Mesodermal cell (in vitro differentiated cells): ENCODE measurements around the gene TLE3.
A peak's percentile ranks its signal among the peaks of the same experiment; 100 is the strongest.

Experiments used
- H3K27ac ChIP-seq: 2 replicates; pipeline ENCODE4 v1.7.0; 2013; ENCODE audit warnings: mild to moderate bottlenecking, low read depth, low read length, moderate library complexity; ENCODE audit not compliant: severe bottlenecking
- H3K36me3 ChIP-seq: 2 replicates; pipeline ENCODE4 v1.7.1; 2013; ENCODE audit warnings: mild to moderate bottlenecking, low read length, moderate library complexity; ENCODE audit not compliant: control insufficient read depth, insufficient read depth
- H3K4me1 ChIP-seq: one replicate; pipeline ENCODE4 v1.7.1; 2013; ENCODE audit warnings: mild to moderate bottlenecking, low read length; ENCODE audit not compliant: insufficient read depth, control insufficient read depth, poor library complexity, severe bottlenecking
- H3K4me3 ChIP-seq: 2 replicates; pipeline ENCODE4 v1.7.0; 2013; ENCODE audit warnings: low read length, control low read depth, mild to moderate bottlenecking; ENCODE audit not compliant: insufficient read depth, poor library complexity, severe bottlenecking; ENCODE audit errors: extremely low read depth
- H3K9me3 ChIP-seq: 2 replicates; pipeline ENCODE4 v1.7.1; 2013; ENCODE audit warnings: mild to moderate bottlenecking, low read length, moderate library complexity; ENCODE audit not compliant: control insufficient read depth
- WGBS, 2 experiments: methylation state at CpG; one replicate each; pipeline ENCODE4 v1.1.5; 2013; ENCODE audit warnings: missing lambda C conversion rate in 2 of 2; ENCODE audit not compliant: insufficient coverage in 2 of 2; 5-methylcytosine and 5-hydroxymethylcytosine counted together

Gene TLE3

GRCh38 chr15:70109978-70110377 lies 12.3 kb upstream of the TLE3 start:
- WGBS, 2 experiments = no CpG with 5 or more reads among the region's 2 CpGs
- H3K27ac ChIP-seq = no peak overlapping the region
- H3K4me3 ChIP-seq = no peak overlapping the region
- H3K9me3 ChIP-seq = no peaks in the 10 kb centered on the region
- no peaks in the 10 kb centered on the region for H3K36me3 ChIP-seq
- H3K4me1 ChIP-seq = peaks cover 21% of the 10 kb centered on the region

GRCh38 chr15:70109531-70109930 lies 11.8 kb upstream of the TLE3 start:
- no peak overlapping the region for H3K4me3 ChIP-seq
- H3K36me3 ChIP-seq = no peaks in the 10 kb centered on the region
- peaks cover 19% of the 10 kb centered on the region for H3K4me1 ChIP-seq
- WGBS, 2 experiments = 86 to 100% methylated on average over 1 to 2 of the region's 3 CpGs
- H3K9me3 ChIP-seq = no peaks in the 10 kb centered on the region
- H3K27ac ChIP-seq = no peak overlapping the region

GRCh38 chr15:70103880-70104626 lies 6.3 kb upstream of the TLE3 start:
- H3K4me3 ChIP-seq = no peak overlapping the region
- 83 to 90% methylated on average over 5 to 6 of the region's 7 CpGs for WGBS, 2 experiments
- peaks cover 10% of the 10 kb centered on the region for H3K4me1 ChIP-seq
- H3K9me3 ChIP-seq = no peaks in the 10 kb centered on the region
- H3K36me3 ChIP-seq = no peaks in the 10 kb centered on the region
- no peak overlapping the region for H3K27ac ChIP-seq

GRCh38 chr15:70102827-70103226 lies 5.1 kb upstream of the TLE3 start:
- Histone ChIP-seq H3K4me1 (peaks cover 10% of the 10 kb centered on the region), H3K27ac (no peak overlapping the region), H3K9me3 (no peaks in the 10 kb centered on the region), H3K4me3 (no peak overlapping the region), H3K36me3 (no peaks in the 10 kb centered on the region)
- WGBS, 2 experiments = 90% methylated on average over 2 of the region's 3 CpGs; no CpG with 5 or more reads in 1 of the 2 experiments

GRCh38 chr15:70101459-70102113 lies 3.9 kb upstream of the TLE3 start:
- Histone ChIP-seq H3K4me3 (no peak overlapping the region), H3K27ac (peak overlapping the region; percentile 86), H3K4me1 (peaks cover 10% of the 10 kb centered on the region), H3K9me3 (no peaks in the 10 kb centered on the region), H3K36me3 (no peaks in the 10 kb centered on the region)
- WGBS, 2 experiments = 0% methylated on average over 2 to 4 of the region's 12 CpGs

GRCh38 chr15:70100474-70101341 lies 3.0 kb upstream of the TLE3 start:
- Histone ChIP-seq H3K9me3 (no peaks in the 10 kb centered on the region), H3K4me1 (peaks cover 10% of the 10 kb centered on the region), H3K36me3 (no peaks in the 10 kb centered on the region), H3K4me3 (peak overlapping the region; percentile 19), H3K27ac (peak overlapping the region; percentile 86)
- 0% methylated on average over 26 to 49 of the region's 54 CpGs for WGBS, 2 experiments

- peaks cover 10% of the 10 kb centered on the region for H3K4me1 ChIP-seq
- peak overlapping the region; percentile 86 for H3K27ac ChIP-seq
- H3K36me3 ChIP-seq = peaks cover 3% of the 10 kb centered on the region
- WGBS, 2 experiments = 0% methylated on average over 3 to 4 of the region's 17 CpGs
- no peaks in the 10 kb centered on the region for H3K9me3 ChIP-seq
- peak overlapping the region; percentile 19 for H3K4me3 ChIP-seq
Measured at GRCh38 chr15:70099967-70100473, 2.3 kb upstream of the TLE3 start.

- 0% methylated on average over 45 to 58 of the region's 69 CpGs for WGBS, 2 experiments
- Histone ChIP-seq H3K4me1 (peaks cover 15% of the 10 kb centered on the region), H3K9me3 (no peaks in the 10 kb centered on the region), H3K27ac (peak overlapping the region; percentile 86), H3K4me3 (peak overlapping the region; percentile 74), H3K36me3 (peaks cover 9% of the 10 kb centered on the region)
Measured at GRCh38 chr15:70099167-70099966, 1.6 kb upstream of the TLE3 start.

GRCh38 chr15:70098461-70099166 lies 897 bp upstream of the TLE3 start:
- Histone ChIP-seq H3K9me3 (no peaks in the 10 kb centered on the region), H3K4me1 (peaks cover 22% of the 10 kb centered on the region), H3K27ac (peak overlapping the region; percentile 85), H3K36me3 (peaks cover 16% of the 10 kb centered on the region), H3K4me3 (peak overlapping the region; percentile 74)
- WGBS, 2 experiments = 0% methylated on average over 40 to 54 of the region's 60 CpGs
